Measurements from ENCODE around the gene MERTK. TPM values are rescaled to one million over a fixed set of nuclear protein-coding genes. Genes with fewer than 3 reads are reported as not detected.

MERTK gene
- total and polyA plus RNA-seq, 2 of the 13 experiments (the other 11 are each of a cell fraction or from before 2014, with no cell fraction given): 37.3 to 44.7 TPM

DNA sequence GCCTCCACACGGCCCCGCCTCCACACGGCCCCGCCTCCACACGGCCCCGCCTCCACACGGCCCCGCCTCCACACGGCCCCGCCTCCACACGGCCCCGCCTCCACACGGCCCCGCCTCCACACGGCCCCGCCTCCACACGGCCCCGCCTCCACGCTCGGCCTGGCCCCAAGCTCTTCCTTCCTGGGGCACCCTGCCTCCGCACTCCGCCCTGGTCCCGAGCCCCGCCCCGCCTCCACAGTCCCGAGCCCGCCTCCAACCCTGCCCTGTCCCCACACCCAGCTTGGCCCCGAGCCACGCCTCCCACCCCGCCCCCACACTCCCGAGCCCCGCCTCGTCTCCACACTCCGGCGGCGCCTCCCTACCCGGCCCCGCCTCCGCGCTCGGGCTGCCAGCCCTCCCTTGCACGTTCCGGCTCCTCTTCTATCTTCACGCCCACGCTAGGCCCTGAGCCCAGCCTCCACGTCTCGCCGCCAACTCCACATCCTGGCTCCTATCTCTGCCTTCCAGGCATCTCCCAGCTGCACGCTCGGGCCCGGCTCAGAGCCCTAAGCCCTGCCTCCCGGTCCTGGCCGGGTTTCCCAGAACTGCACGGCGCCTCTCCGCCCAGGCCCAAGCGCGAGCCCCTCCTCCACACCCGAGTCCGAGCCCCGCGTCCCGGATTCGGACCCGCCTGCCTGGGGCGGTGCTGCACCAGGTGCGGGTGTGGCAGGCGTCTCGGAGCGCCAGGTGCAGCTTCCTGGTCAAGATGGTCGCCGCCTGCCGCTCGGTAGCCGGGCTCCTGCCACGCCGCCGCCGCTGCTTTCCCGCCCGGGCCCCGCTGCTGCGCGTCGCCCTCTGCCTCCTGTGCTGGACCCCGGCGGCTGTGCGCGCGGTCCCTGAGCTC is 156.7 kb downstream of the MERTK start, which contains the start of gene TMEM87B (continued):
- TF ChIP-seq IKZF1 (IDR thresholded peaks at IDR 0.05): no peak
- TF ChIP-seq KLF13 (CRISPR knock-in tag; IDR thresholded peaks at IDR 0.05): no peak
- TF ChIP-seq YY1 (IDR thresholded peaks at IDR 0.05; ENCODE audit: insufficient read depth, insufficient replicate concordance, low read depth, low read length): peak; percentile 88
- TF ChIP-seq ZNF382 (CRISPR knock-in tag; IDR thresholded peaks at IDR 0.05; ENCODE audit: borderline replicate concordance): no peak
- TF ChIP-seq, protein P1, sequence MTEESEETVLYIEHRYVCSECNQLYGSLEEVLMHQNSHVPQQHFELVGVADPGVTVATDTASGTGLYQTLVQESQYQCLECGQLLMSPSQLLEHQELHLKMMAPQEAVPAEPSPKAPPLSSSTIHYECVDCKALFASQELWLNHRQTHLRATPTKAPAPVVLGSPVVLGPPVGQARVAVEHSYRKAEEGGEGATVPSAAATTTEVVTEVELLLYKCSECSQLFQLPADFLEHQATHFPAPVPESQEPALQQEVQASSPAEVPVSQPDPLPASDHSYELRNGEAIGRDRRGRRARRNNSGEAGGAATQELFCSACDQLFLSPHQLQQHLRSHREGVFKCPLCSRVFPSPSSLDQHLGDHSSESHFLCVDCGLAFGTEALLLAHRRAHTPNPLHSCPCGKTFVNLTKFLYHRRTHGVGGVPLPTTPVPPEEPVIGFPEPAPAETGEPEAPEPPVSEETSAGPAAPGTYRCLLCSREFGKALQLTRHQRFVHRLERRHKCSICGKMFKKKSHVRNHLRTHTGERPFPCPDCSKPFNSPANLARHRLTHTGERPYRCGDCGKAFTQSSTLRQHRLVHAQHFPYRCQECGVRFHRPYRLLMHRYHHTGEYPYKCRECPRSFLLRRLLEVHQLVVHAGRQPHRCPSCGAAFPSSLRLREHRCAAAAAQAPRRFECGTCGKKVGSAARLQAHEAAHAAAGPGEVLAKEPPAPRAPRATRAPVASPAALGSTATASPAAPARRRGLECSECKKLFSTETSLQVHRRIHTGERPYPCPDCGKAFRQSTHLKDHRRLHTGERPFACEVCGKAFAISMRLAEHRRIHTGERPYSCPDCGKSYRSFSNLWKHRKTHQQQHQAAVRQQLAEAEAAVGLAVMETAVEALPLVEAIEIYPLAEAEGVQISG (CRISPR knock-in tag; IDR thresholded peaks at IDR 0.05): peak; percentile 70; the same call in 1 of the 2 replicates
- TF ChIP-seq ZBTB49 (CRISPR knock-in tag; IDR thresholded peaks at IDR 0.05; ENCODE audit: borderline replicate concordance): no peak; the same call in 1 of the 2 replicates
- peak; percentile 96; the same call in 1 of the 2 replicates for TF ChIP-seq ZNF703 (CRISPR knock-in tag; IDR thresholded peaks at IDR 0.05; ENCODE audit: borderline replicate concordance)
- no peak; the same call in 1 of the 2 replicates for TF ChIP-seq ZNF556 (CRISPR knock-in tag; IDR thresholded peaks at IDR 0.05; ENCODE audit: borderline replicate concordance)
- TF ChIP-seq NFIC (IDR thresholded peaks at IDR 0.05; ENCODE audit: low read length): no peak
- TF ChIP-seq ZNF784 (CRISPR knock-in tag; IDR thresholded peaks at IDR 0.05; ENCODE audit: borderline replicate concordance): peak; percentile 88
- 0 out of 2 replicates have a peak, but pooled peaks have one; percentile 56 for TF ChIP-seq ZNF773 (CRISPR knock-in tag; IDR thresholded peaks at IDR 0.05; ENCODE audit: borderline replicate concordance)
- TF ChIP-seq, protein P2, sequence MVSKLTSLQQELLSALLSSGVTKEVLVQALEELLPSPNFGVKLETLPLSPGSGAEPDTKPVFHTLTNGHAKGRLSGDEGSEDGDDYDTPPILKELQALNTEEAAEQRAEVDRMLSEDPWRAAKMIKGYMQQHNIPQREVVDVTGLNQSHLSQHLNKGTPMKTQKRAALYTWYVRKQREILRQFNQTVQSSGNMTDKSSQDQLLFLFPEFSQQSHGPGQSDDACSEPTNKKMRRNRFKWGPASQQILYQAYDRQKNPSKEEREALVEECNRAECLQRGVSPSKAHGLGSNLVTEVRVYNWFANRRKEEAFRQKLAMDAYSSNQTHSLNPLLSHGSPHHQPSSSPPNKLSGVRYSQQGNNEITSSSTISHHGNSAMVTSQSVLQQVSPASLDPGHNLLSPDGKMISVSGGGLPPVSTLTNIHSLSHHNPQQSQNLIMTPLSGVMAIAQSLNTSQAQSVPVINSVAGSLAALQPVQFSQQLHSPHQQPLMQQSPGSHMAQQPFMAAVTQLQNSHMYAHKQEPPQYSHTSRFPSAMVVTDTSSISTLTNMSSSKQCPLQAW (CRISPR knock-in tag; IDR thresholded peaks at IDR 0.05): peak; percentile 86
- TF ChIP-seq AFF4 (CRISPR knock-in tag; IDR thresholded peaks at IDR 0.05): no peak
